Hippocampal formation (tissue), 2 donors: Measurements from ENCODE around the gene TSPAN14.
"Not testable (repeated sequence)": the region's sequence is repeated elsewhere in the genome, so short reads cannot be mapped to it uniquely, and the experiment has no call there.

ENCODE experiments used
- DNase-seq, 2 donors: peaks; one replicate each; lab custom pipeline; 2025; lab: John Stamatoyannopoulos, UW

TSPAN14 gene

GRCh38 chr10:80542053-80542452 lies 87.9 kb downstream of the TSPAN14 start:
- no peak for DNase-seq

GRCh38 chr10:80542652-80543318 lies 88.7 kb downstream of the TSPAN14 start:
- DNase-seq = no peak

GRCh38 chr10:80543319-80543672 lies 89.2 kb downstream of the TSPAN14 start:
- not testable (repeated sequence) for DNase-seq

GRCh38 chr10:80544316-80544953 lies 90.3 kb downstream of the TSPAN14 start:
- DNase-seq = no peak

GRCh38 chr10:80545258-80545881 lies 91.3 kb downstream of the TSPAN14 start:
- no peak for DNase-seq

GRCh38 chr10:80552151-80552646 lies 98.1 kb downstream of the TSPAN14 start:
- DNase-seq = no peak

- DNase-seq = no peak
These were observed 99.3 kb downstream of the TSPAN14 start for GRCh38 chr10:80553436-80553835.

- DNase-seq = no peak
These were observed 99.9 kb downstream of the TSPAN14 start for GRCh38 chr10:80554050-80554449.

- no peak for DNase-seq
These were observed 101.3 kb downstream of the TSPAN14 start for GRCh38 chr10:80555415-80555814.

- DNase-seq = no peak
These were observed 107.8 kb downstream of the TSPAN14 start for GRCh38 chr10:80561950-80562349.

GRCh38 chr10:80567292-80567691 lies 113.2 kb downstream of the TSPAN14 start:
- no peak for DNase-seq

GRCh38 chr10:80569131-80569895 lies 115.2 kb downstream of the TSPAN14 start:
- DNase-seq = no peak

- no peak for DNase-seq
These were observed 117.2 kb downstream of the TSPAN14 start for GRCh38 chr10:80571352-80571751.

- no peak for DNase-seq
These were observed 125.2 kb downstream of the TSPAN14 start for GRCh38 chr10:80579181-80579763.

- no peak for DNase-seq
These were observed 125.9 kb downstream of the TSPAN14 start for GRCh38 chr10:80579849-80580637.

- DNase-seq = no peak
These were observed 126.7 kb downstream of the TSPAN14 start for GRCh38 chr10:80580638-80581468.

- no peak for DNase-seq
These were observed 127.3 kb downstream of the TSPAN14 start for GRCh38 chr10:80581469-80581835.

GRCh38 chr10:80582286-80582960 lies 128.3 kb downstream of the TSPAN14 start:
- no peak for DNase-seq
